ACHN (cell line): Measurements from ENCODE around the gene PLIN3.
A peak's percentile ranks its signal among the peaks of the same experiment; 100 is the strongest.
"Not testable (repeated sequence)": the region's sequence is repeated elsewhere in the genome, so short reads cannot be mapped to it uniquely, and the experiment has no call there.

Experiments
- DNase-seq: peaks from one replicate; pipeline ENCODE4 v3.0.0-alpha.2; 2015
- in situ Hi-C: cut with HindIII; loops from 2 replicates; pipeline ENCODE4 v1.10.0; 2017; ENCODE audit warnings: low sequenced_read_pairs, low pct_ligation_motif_present, low pct_unique_long_range_greater_than_20kb

Gene PLIN3

DNA sequence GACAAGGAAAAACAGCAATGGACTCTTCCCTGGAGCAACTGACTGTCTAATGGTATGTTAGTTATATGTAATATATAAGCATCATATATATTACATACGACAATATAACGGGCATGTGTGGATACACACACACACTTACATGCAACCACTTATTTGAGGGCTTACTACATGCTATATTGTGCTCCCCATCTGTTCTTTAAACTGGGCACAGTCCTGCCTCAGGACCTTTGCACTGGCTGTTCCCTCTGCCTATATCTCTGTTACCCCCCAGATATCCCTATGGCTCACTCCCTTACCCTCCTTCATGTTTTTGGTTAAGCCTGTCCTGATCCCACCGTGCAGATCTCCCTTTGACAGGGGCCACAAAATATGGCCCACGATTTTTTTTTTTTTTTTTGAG lies 46.2 kb downstream of the PLIN3 start:
- in situ Hi-C loops: no loop called here
- DNase-seq: no peak

DNA sequence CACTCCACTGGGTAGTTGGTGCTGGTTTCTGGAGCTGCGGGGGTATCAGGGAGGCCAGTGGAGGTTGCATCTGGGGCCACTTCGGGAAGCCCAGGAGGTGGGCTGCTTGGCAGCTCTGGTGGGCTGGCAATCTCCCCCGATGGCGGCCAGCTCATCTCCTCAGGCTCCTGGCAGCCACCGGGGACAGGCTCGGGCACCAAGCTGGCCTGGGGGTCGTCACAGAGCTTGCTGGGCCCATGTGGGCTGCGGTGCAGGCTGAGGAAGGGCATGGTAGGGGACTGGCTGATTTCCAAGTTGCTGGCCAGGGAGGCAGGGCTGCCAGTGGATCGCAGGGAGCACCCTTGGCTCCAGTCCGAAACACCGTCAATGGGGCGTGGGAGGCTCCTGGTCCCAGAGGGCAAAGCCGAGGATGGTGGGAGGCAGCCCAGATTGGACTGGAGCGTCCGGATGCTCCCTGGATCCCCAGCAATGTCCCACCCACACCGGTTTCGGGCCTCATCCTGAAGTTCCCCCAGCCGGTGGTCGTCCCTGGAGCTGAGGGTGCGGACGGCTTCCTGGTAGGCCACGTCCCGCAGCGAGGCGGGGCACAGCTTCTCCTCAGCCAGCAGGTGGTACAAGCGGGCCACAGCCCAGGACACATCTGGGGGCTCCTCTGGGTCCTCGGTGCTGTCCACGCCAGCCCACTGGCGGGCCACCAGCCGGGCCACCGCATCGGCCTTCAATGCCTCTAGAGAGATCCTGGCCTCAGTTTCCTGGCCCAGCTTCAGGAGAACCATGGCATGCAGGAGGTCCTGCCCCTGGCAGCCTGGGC lies 49.8 kb downstream of the PLIN3 start:
- DNase-seq: no peak
- in situ Hi-C loops: no loop called here

DNA sequence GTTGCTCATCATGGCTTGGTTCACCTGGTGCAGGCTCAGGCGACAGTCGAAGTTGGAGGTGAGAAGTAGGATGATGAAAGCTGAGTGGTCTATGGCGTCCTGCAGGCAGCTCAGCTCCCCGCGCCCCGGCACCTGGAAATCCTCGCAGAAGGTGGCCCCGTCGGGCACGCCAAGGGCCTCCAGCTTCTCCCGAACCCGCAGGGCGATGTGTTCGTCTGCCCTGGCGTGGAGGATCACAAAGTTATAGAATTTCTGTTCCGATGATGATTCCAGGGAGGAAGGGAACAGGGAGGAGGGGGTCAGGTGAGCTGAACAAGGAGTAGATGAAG lies 50.6 kb downstream of the PLIN3 start:
- no peak for DNase-seq
- in situ Hi-C loops: no loop called here

DNA sequence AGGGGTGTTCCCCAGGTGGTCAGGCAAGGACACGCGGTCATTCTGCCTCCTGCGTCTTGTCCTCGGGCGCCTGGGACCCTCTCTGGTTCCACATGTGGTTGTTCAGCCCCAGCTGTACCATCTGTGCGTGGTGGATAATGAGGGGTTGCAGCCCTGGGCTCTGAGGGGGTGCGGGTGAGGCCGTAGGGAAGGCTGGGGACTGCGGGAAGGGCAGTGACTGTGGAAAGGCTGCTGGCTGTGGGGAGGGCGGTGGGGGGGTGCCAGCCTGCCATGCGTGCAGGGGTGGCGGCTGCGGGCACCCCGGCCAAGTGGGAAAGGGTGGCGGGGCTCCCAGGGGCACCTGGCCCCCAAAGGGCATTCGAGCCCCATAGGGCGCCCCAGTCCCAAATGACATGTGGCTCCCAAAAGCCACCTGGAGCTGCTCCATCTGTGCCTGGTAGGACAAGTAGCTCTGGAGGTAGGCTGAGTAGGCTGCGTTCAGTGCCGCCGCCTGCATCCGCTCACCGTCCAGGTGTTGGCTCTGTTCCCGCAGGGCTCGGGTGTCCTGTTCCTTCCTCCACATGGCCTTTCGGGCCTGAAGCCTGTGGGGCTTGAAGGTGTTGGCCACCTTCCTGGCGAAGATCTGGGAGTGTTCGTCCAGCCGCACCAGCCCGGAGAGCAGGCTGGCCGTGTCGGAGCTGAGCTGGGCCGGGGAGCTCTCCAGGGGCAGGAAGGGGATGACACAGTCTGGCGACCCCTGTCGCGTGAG lies 51.1 kb downstream of the PLIN3 start:
- no peak for DNase-seq
- in situ Hi-C loops: no loop called here

DNA sequence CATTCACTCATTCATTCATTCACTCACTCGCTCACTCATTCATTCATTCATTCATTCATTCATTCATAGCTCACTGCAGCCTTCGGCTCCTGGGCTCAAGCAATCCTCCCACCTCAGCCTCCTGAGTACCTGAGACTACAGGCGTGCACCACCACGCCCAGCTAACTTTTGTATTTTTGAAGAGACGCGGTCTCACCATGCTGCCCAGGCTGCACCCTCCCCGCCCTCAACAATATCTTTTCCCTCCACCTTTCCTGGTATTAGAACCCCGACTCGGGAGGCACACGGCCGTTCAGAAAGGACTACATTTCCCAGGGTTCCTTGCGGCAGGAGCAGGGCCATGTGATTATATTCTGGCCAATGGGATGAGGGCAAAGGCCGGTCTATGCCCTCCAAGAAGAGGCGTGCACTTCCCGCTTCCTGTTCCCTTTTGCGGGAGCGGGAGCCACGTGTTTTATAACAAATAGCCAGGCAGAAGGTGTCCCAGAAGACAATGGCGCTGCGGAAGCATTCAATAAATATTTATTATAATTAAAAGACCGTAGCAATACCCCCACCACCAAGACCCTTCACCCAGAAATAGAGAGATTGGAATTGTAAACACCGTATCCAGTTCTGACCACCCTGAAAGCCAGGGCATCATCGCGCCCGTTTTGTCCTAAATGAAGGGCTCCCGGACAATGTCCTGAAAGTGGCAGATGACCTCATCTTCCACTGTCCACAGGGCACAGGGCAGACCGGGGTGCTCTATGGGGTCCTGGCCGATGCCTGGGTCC lies 51.9 kb downstream of the PLIN3 start:
- in situ Hi-C loops: no loop called here
- DNase-seq: peak; percentile 50

DNA sequence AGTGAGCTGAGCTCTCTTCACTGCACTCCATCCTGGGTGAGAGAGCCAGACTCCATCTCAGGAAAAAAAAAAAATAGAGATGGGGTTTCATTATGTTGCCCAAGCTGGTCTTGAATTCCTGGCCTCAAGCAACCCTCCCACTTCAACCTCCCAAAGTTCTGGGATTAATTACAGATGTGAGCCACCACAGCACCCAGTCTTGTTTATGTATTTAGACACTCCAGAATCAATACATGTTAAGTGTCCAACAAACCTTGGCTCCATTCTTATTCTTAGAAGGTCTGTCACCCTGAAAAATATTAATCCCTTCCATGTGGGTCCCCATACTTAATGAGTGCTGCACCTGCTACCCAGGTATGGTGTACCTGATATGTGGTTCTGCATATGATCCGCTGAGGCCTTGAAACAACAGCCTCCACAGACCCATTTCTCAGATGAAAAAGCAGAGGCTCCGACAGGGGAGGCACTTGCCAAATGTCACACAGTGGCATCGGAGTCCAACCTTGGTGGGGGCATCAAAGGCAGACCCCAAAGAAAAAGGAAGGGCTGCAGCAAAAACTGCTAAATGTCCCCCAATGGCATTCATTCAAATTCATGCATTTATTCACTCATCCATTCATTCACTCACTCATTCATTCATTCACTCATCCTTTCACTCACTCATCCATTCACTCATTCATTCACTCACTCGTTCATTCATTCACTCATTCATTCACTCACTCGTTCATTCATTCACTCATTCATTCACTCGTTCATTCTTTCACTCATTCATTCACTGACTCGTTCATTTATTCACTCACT lies 52.6 kb downstream of the PLIN3 start:
- DNase-seq: peak; percentile 10
- in situ Hi-C loops: no loop called here

DNA sequence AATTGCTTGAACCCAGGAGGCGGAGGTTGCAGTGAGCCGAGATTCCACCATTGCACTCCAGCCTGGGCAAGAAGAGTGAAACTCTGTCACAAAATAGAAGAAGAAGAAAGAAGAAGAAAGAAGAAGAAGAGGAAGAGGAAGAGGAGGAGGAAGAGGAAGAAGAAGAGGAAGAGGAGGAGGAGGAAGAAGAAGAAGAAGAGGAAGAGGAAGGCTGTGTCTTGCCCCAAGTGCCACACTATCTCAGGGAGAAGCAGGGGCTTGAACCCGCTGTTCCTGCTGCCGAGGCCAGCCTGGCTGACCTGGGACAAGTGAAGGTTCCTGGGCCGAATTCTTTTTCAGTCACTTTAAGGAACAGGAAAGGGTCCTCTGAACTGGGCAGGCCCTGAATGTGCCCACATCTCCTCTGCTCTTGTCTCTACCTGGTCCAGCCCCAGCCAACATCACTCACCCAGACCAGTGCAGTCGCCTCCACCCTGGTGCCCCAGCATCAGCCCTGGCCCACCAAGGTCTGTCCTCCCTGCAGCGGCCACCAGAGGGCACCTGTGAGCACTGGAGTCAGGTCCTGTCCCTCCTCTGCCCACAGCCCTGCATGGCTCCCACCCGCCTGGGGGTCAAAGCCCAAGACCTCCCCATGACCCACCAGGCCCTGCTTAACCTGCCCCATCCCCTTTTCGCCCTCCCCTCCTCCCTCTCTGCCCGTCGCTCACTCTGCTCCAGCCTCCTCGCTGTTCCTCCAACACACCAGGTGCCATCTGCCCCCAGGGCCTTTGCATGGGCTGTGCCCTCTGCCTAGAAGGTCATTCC lies 55.9 kb downstream of the PLIN3 start:
- DNase-seq: peak; percentile 61
- in situ Hi-C loops: no loop called here

DNA sequence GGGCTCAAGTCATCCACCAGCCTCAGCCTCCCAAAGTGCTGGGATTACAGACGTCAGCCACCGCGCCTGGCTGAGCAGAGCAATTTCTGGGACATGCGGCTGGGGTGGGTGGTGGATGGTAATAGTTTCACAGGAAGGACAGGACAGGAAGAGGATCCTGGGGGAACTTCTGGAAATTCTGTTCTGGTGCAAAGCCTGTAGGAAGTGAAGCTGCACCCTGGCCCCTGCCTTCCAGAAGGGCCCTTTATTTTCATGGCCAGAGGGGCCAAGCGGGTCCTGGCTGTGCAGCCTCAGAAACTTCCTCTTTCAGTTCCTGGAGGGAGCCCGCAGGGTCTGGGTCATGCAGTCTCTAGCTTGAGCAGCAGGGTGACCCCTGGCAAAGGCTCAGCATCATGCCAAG lies 60.3 kb downstream of the PLIN3 start:
- in situ Hi-C loops: no loop called here
- no peak for DNase-seq

DNA sequence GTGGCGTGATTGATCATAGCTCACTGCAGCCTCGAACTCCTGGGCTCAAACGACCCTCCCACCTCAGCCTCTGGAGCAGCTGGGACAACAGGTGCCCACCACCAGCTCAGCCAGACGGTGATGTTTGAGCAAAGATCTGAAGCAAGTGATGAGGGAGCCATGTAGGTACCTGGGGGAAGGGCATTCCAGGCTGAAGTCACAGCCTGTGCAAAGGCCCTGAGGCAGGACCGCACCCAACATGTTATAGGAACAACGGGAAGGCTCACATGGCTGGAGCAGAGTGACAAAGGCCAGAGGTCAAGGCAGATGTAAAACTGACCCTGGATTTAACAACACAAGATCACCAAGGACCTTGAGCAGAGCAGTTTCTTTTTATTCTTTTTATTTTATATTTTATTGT lies 61.1 kb downstream of the PLIN3 start:
- in situ Hi-C loops: no loop called here
- DNase-seq: no peak

DNA sequence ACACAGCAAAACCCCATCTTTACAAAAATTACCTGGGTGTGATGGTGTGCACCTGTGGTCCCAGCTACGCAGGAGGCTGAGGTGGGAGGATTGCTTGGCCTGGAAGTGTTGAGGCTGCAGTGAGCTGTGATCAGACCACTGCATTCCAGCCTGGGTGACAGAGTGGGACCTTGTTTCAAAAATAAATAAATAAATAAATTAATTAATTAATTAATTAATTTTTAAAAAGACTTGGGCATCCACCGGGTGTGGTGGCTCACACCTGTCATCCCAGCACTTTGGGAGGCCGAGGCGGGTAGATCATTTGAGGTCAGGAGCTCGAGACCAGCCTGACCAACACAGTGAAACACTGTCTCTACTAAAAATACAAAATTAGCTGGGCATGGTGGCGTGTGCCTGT lies 62.3 kb downstream of the PLIN3 start:
- DNase-seq, in situ Hi-C loops: not testable (repeated sequence)

DNA sequence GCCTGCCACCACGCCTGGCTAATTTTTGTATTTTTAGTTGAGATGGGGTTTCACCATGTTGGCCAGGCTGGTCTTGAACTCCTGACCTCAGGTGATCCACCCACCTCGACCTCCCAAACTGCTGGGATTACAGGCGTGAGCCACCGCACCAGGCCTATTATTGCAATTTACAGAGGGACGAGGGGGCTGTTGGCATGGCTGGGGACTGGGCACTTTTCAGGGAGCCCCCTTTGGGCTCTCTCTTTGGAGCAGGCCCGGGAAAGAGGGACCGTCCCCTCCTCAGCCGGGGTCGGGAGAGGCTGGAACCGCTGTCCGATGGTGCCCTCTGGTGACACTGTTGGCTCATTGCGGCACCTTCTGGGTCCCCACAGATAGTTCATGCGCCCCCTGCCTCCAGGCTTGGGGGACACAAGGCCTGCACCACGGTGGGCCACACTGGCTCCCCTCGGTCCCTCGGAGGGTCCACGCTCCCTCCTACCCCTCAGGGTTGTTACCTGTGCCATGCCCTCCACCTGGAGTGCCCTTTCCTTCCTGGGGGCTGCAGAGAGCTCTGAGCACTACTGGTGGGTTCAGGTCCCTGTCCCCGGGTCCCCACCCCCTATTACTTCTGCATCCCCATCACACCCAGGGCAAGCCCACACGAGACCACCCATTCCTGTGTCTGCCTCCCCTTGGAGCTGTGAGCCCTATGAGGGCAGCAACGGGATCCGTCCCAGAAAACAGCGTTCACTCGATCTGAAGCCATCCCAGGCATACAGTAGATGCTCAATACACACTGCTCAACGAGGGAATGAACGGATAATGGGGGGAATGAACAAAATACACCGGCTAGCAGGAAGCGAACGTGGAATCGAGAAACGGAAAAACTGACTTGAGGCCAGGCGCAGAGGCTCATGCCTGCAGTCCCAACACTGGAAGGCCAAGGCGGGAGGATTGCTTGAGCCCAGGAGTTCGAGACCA lies 63.5 kb downstream of the PLIN3 start:
- peak; percentile 68 for DNase-seq
- in situ Hi-C loops: no loop called here

DNA sequence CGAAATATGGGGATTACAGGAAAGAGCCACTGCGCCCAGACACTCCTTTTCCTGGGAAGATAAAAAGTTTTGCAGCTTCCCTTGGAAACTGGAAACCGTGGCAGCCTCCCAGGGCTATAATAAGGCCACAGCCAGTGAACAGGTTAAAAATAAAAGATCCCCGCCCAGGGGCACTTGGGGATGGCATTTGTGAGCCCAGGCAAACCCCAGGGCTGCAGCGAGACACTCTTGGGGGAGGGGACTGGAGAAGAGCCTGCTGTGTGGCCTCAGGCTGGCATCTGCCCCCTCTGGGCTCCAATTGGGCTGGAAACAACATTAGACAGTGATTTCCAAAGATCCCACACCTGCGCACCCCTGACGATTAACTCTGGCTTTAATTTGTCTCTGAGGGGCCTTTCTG lies 64.8 kb downstream of the PLIN3 start:
- in situ Hi-C loops: no loop called here

DNA sequence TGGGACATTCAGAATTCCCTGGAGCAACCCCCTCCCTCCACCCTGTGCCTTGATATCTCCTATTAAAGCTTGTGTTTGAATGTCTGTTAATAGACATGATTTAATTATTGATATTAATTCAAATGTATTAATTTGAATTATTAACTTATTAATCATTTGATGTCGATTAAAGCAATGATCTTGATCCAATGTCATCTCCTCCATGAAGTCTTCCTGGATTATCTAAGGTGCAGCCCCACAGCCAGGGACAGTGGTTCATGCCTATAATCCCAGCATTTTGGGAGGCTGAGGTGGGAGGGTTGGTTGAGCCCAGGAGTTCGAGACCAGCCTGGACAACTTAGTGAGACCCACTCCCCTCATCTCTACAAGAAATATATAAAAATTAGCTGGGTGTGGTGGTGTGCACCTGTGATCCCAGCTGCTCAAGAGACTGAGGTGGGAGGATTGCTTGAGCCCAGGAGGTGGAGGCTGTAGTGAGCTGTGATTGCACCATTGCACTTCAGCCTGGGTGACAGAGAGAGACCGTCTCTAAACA lies 66.3 kb downstream of the PLIN3 start:
- no peak for DNase-seq
- in situ Hi-C loops: no loop called here

More for the DNA sequence above, 64.8 kb downstream of the PLIN3 start:
- DNase-seq: no peak

DNA sequence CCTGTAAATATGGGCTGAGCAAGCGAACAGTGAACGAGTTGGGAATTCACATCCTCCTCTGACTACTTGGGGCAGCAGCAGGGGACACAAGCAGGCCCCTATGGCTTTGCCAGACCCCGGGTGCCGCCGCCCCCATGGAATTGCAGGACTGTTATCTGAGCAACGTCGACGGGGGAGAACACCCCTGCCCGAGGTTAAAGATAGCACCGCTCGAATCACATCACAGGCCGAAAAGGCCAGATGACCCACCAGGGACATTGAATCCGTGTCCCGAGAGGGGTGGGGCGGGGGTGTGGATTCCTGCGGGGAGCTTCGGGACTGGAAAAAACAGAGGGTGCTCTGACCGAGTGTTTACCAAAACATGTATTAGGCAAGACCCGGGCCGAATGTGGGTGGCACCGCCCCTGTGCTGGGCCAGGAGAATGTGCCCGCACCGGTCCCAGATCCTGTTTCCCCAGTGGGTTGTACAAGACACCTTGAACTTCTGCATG lies 66.8 kb downstream of the PLIN3 start:
- no peak for DNase-seq
- in situ Hi-C loops: no loop called here

DNA sequence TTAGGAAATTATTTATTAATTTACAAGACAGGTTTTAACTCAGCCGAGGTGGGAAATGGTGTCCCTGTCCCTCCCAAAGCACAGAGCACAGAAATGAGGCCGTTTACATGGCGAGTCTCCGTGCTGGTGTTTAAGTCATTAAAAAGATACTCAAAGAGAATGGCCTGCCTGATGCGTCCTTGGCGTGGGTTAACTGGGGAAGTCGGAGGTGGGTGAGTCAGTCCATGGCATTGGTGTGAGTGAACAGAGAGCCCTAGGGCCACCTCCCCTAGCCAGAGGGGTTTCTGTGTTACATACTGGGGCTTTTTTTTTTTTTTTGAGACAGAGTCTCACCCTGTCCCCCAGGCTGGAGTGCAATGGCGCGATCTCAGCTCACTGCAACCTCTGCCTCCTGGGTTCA lies 72.1 kb downstream of the PLIN3 start:
- no peak for DNase-seq
- in situ Hi-C loops: no loop called here

DNA sequence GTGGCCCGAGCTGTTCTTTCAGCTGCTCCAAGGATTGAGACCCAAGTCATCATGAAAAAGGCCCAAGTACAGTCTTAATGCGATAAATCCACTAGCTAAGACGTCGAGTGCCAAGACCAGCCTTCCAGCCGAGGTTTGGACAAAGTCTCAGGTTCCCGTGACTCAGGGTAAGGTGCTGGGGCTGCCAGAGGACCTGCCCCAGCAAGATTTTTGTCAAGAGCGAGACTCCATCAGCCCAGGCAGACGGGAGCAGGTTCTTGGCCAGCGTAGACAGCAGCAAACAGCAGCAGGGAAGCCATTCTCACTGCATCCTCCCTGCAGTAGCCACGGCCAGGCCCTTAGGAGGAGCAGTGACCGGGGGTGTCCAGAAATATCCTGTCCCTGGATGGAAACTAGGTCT lies 72.5 kb downstream of the PLIN3 start:
- in situ Hi-C loops: no loop called here
- no peak for DNase-seq

DNA sequence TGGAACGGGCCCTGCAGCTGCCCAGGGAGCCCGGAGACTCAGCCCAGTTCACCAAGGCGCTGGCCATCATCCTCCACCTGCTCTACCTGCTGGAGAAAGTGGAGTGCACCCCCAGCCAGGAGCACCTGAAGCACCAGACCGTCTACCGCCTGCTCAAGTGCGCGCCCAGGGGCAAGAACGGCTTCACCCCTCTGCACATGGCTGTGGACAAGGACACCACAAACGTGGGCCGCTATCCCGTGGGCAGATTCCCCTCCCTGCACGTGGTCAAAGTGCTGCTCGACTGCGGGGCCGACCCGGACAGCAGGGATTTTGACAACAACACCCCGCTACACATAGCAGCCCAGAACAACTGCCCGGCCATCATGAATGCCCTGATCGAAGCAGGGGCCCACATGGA lies 74.2 kb downstream of the PLIN3 start:
- in situ Hi-C loops: not testable (repeated sequence)

More for the DNA sequence above, 74.2 kb downstream of the PLIN3 start:
- not testable (repeated sequence) for DNase-seq
